ENCODE measurements around the gene USP9X.
A peak's percentile ranks its signal among the peaks of the same experiment; 100 is the strongest.

Gene USP9X

GRCh38 chrX:41084893-41085511 is at the start of gene USP9X:
Gene USP9X (plus strand): TSS chrX:41085445. CDS start chrX:41123629, 38,184 bp downstream.
- H3K9ac ChIP-seq (ENCODE audit: low read depth, low read length), result peak within 1 kb of the TSS; percentile 96
- peaks cover 22% of the 10 kb centered on the region for H3K36me3 ChIP-seq (ENCODE audit: control insufficient read depth, insufficient read depth, low read length)
- peak within 1 kb of the TSS; percentile 100 for H3K27ac ChIP-seq (ENCODE audit: low read depth, low read length)
- H3K27me3 ChIP-seq (ENCODE audit: control insufficient read depth, insufficient read depth, low read length), result no peaks in the 10 kb centered on the region
- peaks cover 21% of the 10 kb centered on the region for H3K4me1 ChIP-seq (ENCODE audit: control insufficient read depth, insufficient read depth, low read length)
- H3K9me3 ChIP-seq (ENCODE audit: control insufficient read depth, insufficient read depth, low read length), result no peaks in the 10 kb centered on the region
- H3K4me3 ChIP-seq (ENCODE audit: low read depth, low read length), result peak within 1 kb of the TSS; percentile 79

- H3K4me1 ChIP-seq (ENCODE audit: control insufficient read depth, insufficient read depth, low read length), result 0 out of 2 replicates have a peak, but pooled peaks cover 2% of the 10 kb centered on the region
- no peak overlapping the region for H3K4me3 ChIP-seq (ENCODE audit: low read depth, low read length)
- H3K27ac ChIP-seq (ENCODE audit: low read depth, low read length), result no peak overlapping the region
- no peaks in the 10 kb centered on the region for H3K36me3 ChIP-seq (ENCODE audit: control insufficient read depth, insufficient read depth, low read length)
- no peaks in the 10 kb centered on the region for H3K9me3 ChIP-seq (ENCODE audit: control insufficient read depth, insufficient read depth, low read length)
- no peak overlapping the region for H3K9ac ChIP-seq (ENCODE audit: low read depth, low read length)
- H3K27me3 ChIP-seq (ENCODE audit: control insufficient read depth, insufficient read depth, low read length), result no peaks in the 10 kb centered on the region
Observed at GRCh38 chrX:41035582-41035981, 49.7 kb upstream of the USP9X start.

DNA sequence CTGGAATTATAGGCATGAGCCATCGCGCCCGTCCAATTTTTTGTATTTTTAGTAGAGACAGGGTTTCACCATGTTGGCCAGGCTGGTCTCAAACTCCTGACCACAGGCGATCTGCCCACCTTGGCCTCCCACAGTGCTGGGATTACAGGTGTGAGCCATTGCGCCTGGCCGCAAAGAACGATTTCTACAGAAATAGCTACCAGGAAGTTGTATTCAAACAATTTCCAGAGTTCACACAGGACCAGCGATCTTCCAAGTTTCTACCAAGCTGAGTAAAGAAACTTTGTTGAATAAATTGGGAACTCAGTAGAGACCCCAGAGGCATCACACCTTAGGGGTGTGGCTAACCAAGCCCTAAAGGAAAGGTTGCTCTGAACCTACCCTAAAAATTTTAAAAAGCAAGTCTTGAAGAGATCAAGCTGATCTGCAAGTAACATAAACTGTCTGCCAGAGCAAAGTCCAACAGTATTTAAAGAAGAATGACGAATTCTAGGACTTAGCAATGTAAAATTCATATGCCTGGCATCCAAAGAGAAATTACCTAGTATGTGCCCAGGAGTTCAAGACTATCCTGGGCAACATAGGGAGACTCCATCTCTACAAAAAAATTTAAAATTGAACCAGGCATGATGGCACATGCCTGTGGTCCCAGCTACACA is 48.4 kb upstream of the USP9X start:
- no peaks in the 10 kb centered on the region for H3K27me3 ChIP-seq (ENCODE audit: control insufficient read depth, insufficient read depth, low read length)
- 0 out of 2 replicates have a peak, but pooled peaks cover 2% of the 10 kb centered on the region for H3K4me1 ChIP-seq (ENCODE audit: control insufficient read depth, insufficient read depth, low read length)
- no peak overlapping the region for H3K9ac ChIP-seq (ENCODE audit: low read depth, low read length)
- no peaks in the 10 kb centered on the region for H3K36me3 ChIP-seq (ENCODE audit: control insufficient read depth, insufficient read depth, low read length)
- no peaks in the 10 kb centered on the region for H3K9me3 ChIP-seq (ENCODE audit: control insufficient read depth, insufficient read depth, low read length)
- no peak overlapping the region for H3K4me3 ChIP-seq (ENCODE audit: low read depth, low read length)
- H3K27ac ChIP-seq (ENCODE audit: low read depth, low read length), result no peak overlapping the region

DNA sequence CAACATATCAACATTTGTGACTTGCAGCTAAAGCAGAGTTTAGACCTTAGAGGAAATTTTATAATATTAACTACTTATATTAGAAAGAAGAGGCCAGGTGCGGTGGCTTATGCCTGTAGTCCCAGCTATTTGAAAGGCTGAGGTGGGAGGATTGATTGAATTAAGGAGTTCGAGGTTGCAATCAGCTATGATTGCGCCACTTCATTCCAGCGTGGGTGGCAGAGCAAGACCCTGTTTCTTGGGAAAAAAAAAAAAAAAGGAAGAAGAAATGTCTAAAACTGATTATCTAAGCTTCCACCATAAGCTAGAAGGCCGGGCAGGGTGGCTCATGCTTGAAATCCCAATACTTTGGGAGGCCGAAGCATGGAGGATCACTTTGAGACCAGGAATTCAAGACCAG is 42.0 kb upstream of the USP9X start:
- Histone ChIP-seq H3K27me3 (ENCODE audit: control insufficient read depth, insufficient read depth, low read length) (no peaks in the 10 kb centered on the region), H3K4me3 (ENCODE audit: low read depth, low read length) (no peak overlapping the region), H3K9ac (ENCODE audit: low read depth, low read length) (no peak overlapping the region), H3K4me1 (ENCODE audit: control insufficient read depth, insufficient read depth, low read length) (peaks cover 20% of the 10 kb centered on the region), H3K27ac (ENCODE audit: low read depth, low read length) (no peak overlapping the region), H3K36me3 (ENCODE audit: control insufficient read depth, insufficient read depth, low read length) (no peaks in the 10 kb centered on the region), H3K9me3 (ENCODE audit: control insufficient read depth, insufficient read depth, low read length) (no peaks in the 10 kb centered on the region)

GRCh38 chrX:41043674-41044345 is 41.4 kb upstream of the USP9X start:
- Histone ChIP-seq H3K4me3 (ENCODE audit: low read depth, low read length) (no peak overlapping the region), H3K9me3 (ENCODE audit: control insufficient read depth, insufficient read depth, low read length) (no peaks in the 10 kb centered on the region), H3K36me3 (ENCODE audit: control insufficient read depth, insufficient read depth, low read length) (no peaks in the 10 kb centered on the region), H3K27me3 (ENCODE audit: control insufficient read depth, insufficient read depth, low read length) (no peaks in the 10 kb centered on the region), H3K9ac (ENCODE audit: low read depth, low read length) (no peak overlapping the region), H3K4me1 (ENCODE audit: control insufficient read depth, insufficient read depth, low read length) (peaks cover 20% of the 10 kb centered on the region), H3K27ac (ENCODE audit: low read depth, low read length) (no peak overlapping the region)

GRCh38 chrX:41045960-41046567 is 39.2 kb upstream of the USP9X start:
- no peak overlapping the region for H3K9ac ChIP-seq (ENCODE audit: low read depth, low read length)
- no peak overlapping the region for H3K4me3 ChIP-seq (ENCODE audit: low read depth, low read length)
- H3K9me3 ChIP-seq (ENCODE audit: control insufficient read depth, insufficient read depth, low read length), result no peaks in the 10 kb centered on the region
- no peak overlapping the region for H3K27ac ChIP-seq (ENCODE audit: low read depth, low read length)
- H3K27me3 ChIP-seq (ENCODE audit: control insufficient read depth, insufficient read depth, low read length), result no peaks in the 10 kb centered on the region
- H3K36me3 ChIP-seq (ENCODE audit: control insufficient read depth, insufficient read depth, low read length), result no peaks in the 10 kb centered on the region
- H3K4me1 ChIP-seq (ENCODE audit: control insufficient read depth, insufficient read depth, low read length), result peaks cover 20% of the 10 kb centered on the region

GRCh38 chrX:41047878-41048534 is 37.2 kb upstream of the USP9X start:
- H3K27ac ChIP-seq (ENCODE audit: low read depth, low read length), result no peak overlapping the region
- H3K9ac ChIP-seq (ENCODE audit: low read depth, low read length), result no peak overlapping the region
- no peaks in the 10 kb centered on the region for H3K27me3 ChIP-seq (ENCODE audit: control insufficient read depth, insufficient read depth, low read length)
- no peaks in the 10 kb centered on the region for H3K36me3 ChIP-seq (ENCODE audit: control insufficient read depth, insufficient read depth, low read length)
- no peak overlapping the region for H3K4me3 ChIP-seq (ENCODE audit: low read depth, low read length)
- H3K4me1 ChIP-seq (ENCODE audit: control insufficient read depth, insufficient read depth, low read length), result peaks cover 20% of the 10 kb centered on the region
- no peaks in the 10 kb centered on the region for H3K9me3 ChIP-seq (ENCODE audit: control insufficient read depth, insufficient read depth, low read length)

GRCh38 chrX:41050359-41050758 is 34.9 kb upstream of the USP9X start:
- no peak overlapping the region for H3K9ac ChIP-seq (ENCODE audit: low read depth, low read length)
- no peaks in the 10 kb centered on the region for H3K36me3 ChIP-seq (ENCODE audit: control insufficient read depth, insufficient read depth, low read length)
- no peaks in the 10 kb centered on the region for H3K9me3 ChIP-seq (ENCODE audit: control insufficient read depth, insufficient read depth, low read length)
- peaks cover 14% of the 10 kb centered on the region for H3K4me1 ChIP-seq (ENCODE audit: control insufficient read depth, insufficient read depth, low read length)
- H3K4me3 ChIP-seq (ENCODE audit: low read depth, low read length), result no peak overlapping the region
- no peak overlapping the region for H3K27ac ChIP-seq (ENCODE audit: low read depth, low read length)
- H3K27me3 ChIP-seq (ENCODE audit: control insufficient read depth, insufficient read depth, low read length), result no peaks in the 10 kb centered on the region

GRCh38 chrX:41051288-41051687 is 34.0 kb upstream of the USP9X start:
- no peaks in the 10 kb centered on the region for H3K27me3 ChIP-seq (ENCODE audit: control insufficient read depth, insufficient read depth, low read length)
- no peaks in the 10 kb centered on the region for H3K9me3 ChIP-seq (ENCODE audit: control insufficient read depth, insufficient read depth, low read length)
- no peak overlapping the region for H3K9ac ChIP-seq (ENCODE audit: low read depth, low read length)
- H3K27ac ChIP-seq (ENCODE audit: low read depth, low read length), result no peak overlapping the region
- H3K36me3 ChIP-seq (ENCODE audit: control insufficient read depth, insufficient read depth, low read length), result no peaks in the 10 kb centered on the region
- 0 out of 2 replicates have a peak, but pooled peaks cover 7% of the 10 kb centered on the region for H3K4me1 ChIP-seq (ENCODE audit: control insufficient read depth, insufficient read depth, low read length)
- H3K4me3 ChIP-seq (ENCODE audit: low read depth, low read length), result no peak overlapping the region

- Histone ChIP-seq H3K27me3 (ENCODE audit: control insufficient read depth, insufficient read depth, low read length) (no peaks in the 10 kb centered on the region), H3K27ac (ENCODE audit: low read depth, low read length) (no peak overlapping the region), H3K4me3 (ENCODE audit: low read depth, low read length) (no peak overlapping the region), H3K9ac (ENCODE audit: low read depth, low read length) (no peak overlapping the region), H3K36me3 (ENCODE audit: control insufficient read depth, insufficient read depth, low read length) (no peaks in the 10 kb centered on the region), H3K9me3 (ENCODE audit: control insufficient read depth, insufficient read depth, low read length) (no peaks in the 10 kb centered on the region), H3K4me1 (ENCODE audit: control insufficient read depth, insufficient read depth, low read length) (no peaks in the 10 kb centered on the region)
Observed at GRCh38 chrX:41055740-41056139, 29.5 kb upstream of the USP9X start.
